ENCODE results near the gene PPARD.

Gene PPARD

GRCh38 chr6:35474131-35474941, 132.0 kb downstream of the PPARD start:
- no peak for DNase-seq

GRCh38 chr6:35474942-35475570, 132.7 kb downstream of the PPARD start:
- DNase-seq, result no peak

- DNase-seq, result no peak
These were observed 133.2 kb downstream of the PPARD start for GRCh38 chr6:35475573-35475972.

GRCh38 chr6:35476004-35476403, 133.6 kb downstream of the PPARD start:
- no peak for DNase-seq

- DNase-seq, result no peak
These were observed 134.7 kb downstream of the PPARD start for GRCh38 chr6:35477028-35477427.
